CD14-positive monocyte (primary cell): Measurements from ENCODE around the gene KHDC4. TPM values are rescaled to one million over a fixed set of nuclear protein-coding genes. Genes with fewer than 3 reads are reported as not detected.

Source experiments
- DNase-seq, 3 donors: peaks; one replicate each; pipeline ENCODE4 v3.0.0-alpha.2; 2011 to 2022
- H2AFZ ChIP-seq: 2 replicates; pipeline ENCODE4 v1.6.0; 2012; ENCODE audit warnings: mild to moderate bottlenecking, low read depth, low read length, inconsistent platforms; ENCODE audit not compliant: insufficient read depth, poor library complexity, severe bottlenecking
- H3K27ac ChIP-seq, 2 donors: 1 replicate in 1 of 2; 2 replicates in 1 of 2; pipeline ENCODE4 v1.5.1; 2012 to 2013; ENCODE audit warnings: low read length in 2 of 2, control low read depth in 1 of 2, inconsistent platforms in 1 of 2, low read depth in 1 of 2, mild to moderate bottlenecking in 1 of 2
- H3K27me3 ChIP-seq, 2 donors: one replicate each; pipeline versions ENCODE4 v1.6.0 to v1.6.1; 2011 to 2013; ENCODE audit warnings: low read length in 2 of 2; ENCODE audit not compliant: control insufficient read depth in 2 of 2, insufficient read depth in 2 of 2
- H3K36me3 ChIP-seq, 2 donors: replicated peaks in 1 of 2; 1 replicate in 1 of 2; 2 replicates in 1 of 2; pipeline versions ENCODE4 v1.5.1 to v1.6.1; 2012 to 2013; ENCODE audit warnings: low read length in 2 of 2, control low read depth in 1 of 2, inconsistent platforms in 1 of 2, mild to moderate bottlenecking in 1 of 2; ENCODE audit not compliant: insufficient read depth in 2 of 2, control insufficient read depth in 1 of 2
- H3K4me1 ChIP-seq, 2 donors: 1 replicate in 1 of 2; 2 replicates in 1 of 2; pipeline versions ENCODE4 v1.5.1 to v1.6.1; 2012 to 2013; ENCODE audit warnings: low read length in 2 of 2, control low read depth in 1 of 2, inconsistent platforms in 1 of 2, mild to moderate bottlenecking in 1 of 2, moderate library complexity in 1 of 2; ENCODE audit not compliant: insufficient read depth in 2 of 2, control insufficient read depth in 1 of 2
- H3K4me2 ChIP-seq: replicated peaks from 2 replicates; pipeline ENCODE3; 2012; ENCODE audit warnings: low read length, moderate library complexity, mild to moderate bottlenecking; ENCODE audit not compliant: poor library complexity, severe bottlenecking; ENCODE audit errors: extremely low read depth
- H3K4me3 ChIP-seq, 3 experiments: fragments of 200-600 bp in 1 of 3; sonication (generic) in 1 of 3; replicated peaks in 1 of 3; 1 replicate in 2 of 3; 2 replicates in 1 of 3; pipeline ENCODE4 v1.5.1; 2011 to 2013; ENCODE audit warnings: low read length in 3 of 3, mild to moderate bottlenecking in 3 of 3, control low read depth in 2 of 3, low read depth in 2 of 3, inconsistent platforms in 1 of 3, moderate library complexity in 1 of 3
- H3K79me2 ChIP-seq: 2 replicates; pipeline ENCODE4 v1.6.0; 2012; ENCODE audit warnings: mild to moderate bottlenecking, control low read depth, inconsistent platforms, low read length, moderate library complexity; ENCODE audit not compliant: insufficient read depth
- H3K9ac ChIP-seq: 2 replicates; pipeline ENCODE4 v1.6.0; 2017; ENCODE audit warnings: low read length, mild to moderate bottlenecking; ENCODE audit not compliant: insufficient read depth, poor library complexity, severe bottlenecking
- H3K9me3 ChIP-seq, 2 donors: replicated peaks in 1 of 2; 1 replicate in 1 of 2; 2 replicates in 1 of 2; pipeline versions ENCODE4 v1.5.1 to v1.6.1; 2012 to 2013; ENCODE audit warnings: low read length in 2 of 2, control low read depth in 1 of 2; ENCODE audit not compliant: control insufficient read depth in 1 of 2, insufficient read depth in 1 of 2
- H4K20me1 ChIP-seq: 2 replicates; pipeline ENCODE4 v1.6.0; 2012; ENCODE audit warnings: mild to moderate bottlenecking, low read length, control low read depth, moderate library complexity; ENCODE audit not compliant: insufficient read depth
- H3K27ac Mint-ChIP-seq, 7 donors: one replicate each; pipeline ENCODE4 v1.8.0; 2020; ENCODE audit warnings: mild to moderate bottlenecking in 7 of 7, mixed read lengths in 7 of 7, moderate library complexity in 6 of 7, inconsistent platforms in 2 of 7
- H3K27me3 Mint-ChIP-seq, 3 donors: one replicate each; pipeline ENCODE4 v1.8.0; 2021 to 2022; ENCODE audit warnings: low read depth in 3 of 3, mild to moderate bottlenecking in 3 of 3, mixed read lengths in 3 of 3, moderate library complexity in 3 of 3, inconsistent platforms in 1 of 3
- H3K36me3 Mint-ChIP-seq, 2 donors: one replicate each; pipeline ENCODE4 v1.8.0; 2020; ENCODE audit warnings: mixed read lengths in 2 of 2, inconsistent platforms in 1 of 2, mild to moderate bottlenecking in 1 of 2
- H3K4me1 Mint-ChIP-seq: one replicate; pipeline ENCODE4 v1.8.0; 2020; ENCODE audit warnings: mild to moderate bottlenecking, mixed read lengths
- H3K4me3 Mint-ChIP-seq, 2 donors: one replicate each; pipeline ENCODE4 v1.8.0; 2020; ENCODE audit warnings: mild to moderate bottlenecking in 2 of 2, mixed read lengths in 2 of 2, moderate library complexity in 1 of 2
- H3K9me3 Mint-ChIP-seq, 7 donors: one replicate each; pipeline ENCODE4 v1.8.0; 2020 to 2022; ENCODE audit warnings: mixed read lengths in 7 of 7, mild to moderate bottlenecking in 6 of 7, moderate library complexity in 6 of 7, inconsistent platforms in 2 of 7
- CTCF ChIP-seq: fragments of 200-600 bp; IDR thresholded peaks from one replicate; pipeline ENCODE4 v1.8.0; 2022; ENCODE audit warnings: antibody characterized with exemption, mild to moderate bottlenecking
- WGBS: methylation state at CpG from one replicate; pipeline ENCODE4 v1.1.5; 2013; ENCODE audit warnings: missing lambda C conversion rate; ENCODE audit not compliant: insufficient coverage; 5-methylcytosine and 5-hydroxymethylcytosine counted together
- intact Hi-C, 2 donors: fragments of 100-400 bp; cut with micrococcal nuclease; formaldehyde crosslinking; loops; one replicate each; pipeline versions ENCODE4 v1.15.0 to v1.15.1; 2023
- polyA plus RNA-seq, 3 donors: library from polyadenylated mRNA; depleted of rRNA in 1 of 3; unstranded in 2 of 3; stranded (reverse) in 1 of 3; fragments of 300-500 nt in 2 of 3; fragments of >200 nt in 1 of 3; fragmentation: Illumina TruSeq in 2 of 3; gene quantifications; 1 replicate in 2 of 3; 2 replicates in 1 of 3; pipeline ENCODE4 v1.2.3, GENCODE V29; 2012 to 2021

Gene KHDC4
- polyA plus RNA-seq, 3 donors, result 3.4 to 22.0 (median 3.5) TPM

GRCh38 chr1:155952505-155952890 lies 18.3 kb upstream of the KHDC4 start:
- Mint-ChIP-seq H3K36me3 (peaks cover 79 to 95% of the 10 kb centered on the region in 2 donors), H3K9me3 (peaks cover 0 to 7% (median 0%) of the 10 kb centered on the region in 7 donors), H3K27ac (peak overlapping the region in 4 of 7 donors; percentile 7 to 75 (median 30)), H3K27me3 (peaks cover 0 to 1% (median 0%) of the 10 kb centered on the region in 3 donors), H3K4me1 (peaks cover 19% of the 10 kb centered on the region), H3K4me3 (no peak overlapping the region)
- Histone ChIP-seq H3K27me3 (no peaks in the 10 kb centered on the region), H3K4me3 (no peak overlapping the region), H3K4me2 (no peak overlapping the region), H3K36me3 (peaks cover 96 to 98% of the 10 kb centered on the region in 2 donors), H4K20me1 (peaks cover 86% of the 10 kb centered on the region), H3K9ac (no peak overlapping the region), H3K4me1 (peaks cover 24 to 47% of the 10 kb centered on the region in 2 donors), H3K9me3 (no peaks in the 10 kb centered on the region), H3K79me2 (peaks cover 82% of the 10 kb centered on the region), H2AFZ (no peak overlapping the region), H3K27ac (peak overlapping the region; percentile 36 to 74)
- TF ChIP-seq CTCF, result no peak
- intact Hi-C loops, result no loop called here
- DNase-seq, result no peak
- WGBS, result 93% methylated on average over 12 of the region's 13 CpGs

GRCh38 chr1:155951753-155952504 lies 17.7 kb upstream of the KHDC4 start:
- Histone ChIP-seq H3K4me3 (no peak overlapping the region), H3K27me3 (no peaks in the 10 kb centered on the region), H4K20me1 (peaks cover 82% of the 10 kb centered on the region), H3K79me2 (peaks cover 77% of the 10 kb centered on the region), H3K4me1 (peaks cover 30 to 53% of the 10 kb centered on the region in 2 donors), H2AFZ (no peak overlapping the region), H3K9ac (no peak overlapping the region), H3K9me3 (no peaks in the 10 kb centered on the region), H3K4me2 (no peak overlapping the region), H3K36me3 (peaks cover 96 to 98% of the 10 kb centered on the region in 2 donors), H3K27ac (peak overlapping the region; percentile 36 to 74)
- H3K4me1 Mint-ChIP-seq, result peaks cover 25% of the 10 kb centered on the region
- intact Hi-C loops, result no loop called here
- H3K36me3 Mint-ChIP-seq, result peaks cover 79 to 95% of the 10 kb centered on the region in 2 donors
- no peak overlapping the region for H3K4me3 Mint-ChIP-seq
- H3K9me3 Mint-ChIP-seq, result peaks cover 0 to 7% (median 0%) of the 10 kb centered on the region in 7 donors
- H3K27ac Mint-ChIP-seq, result peak overlapping the region in 6 of 7 donors; percentile 7 to 81 (median 70)
- DNase-seq, result no peak
- peaks cover 0 to 1% (median 0%) of the 10 kb centered on the region in 3 donors for H3K27me3 Mint-ChIP-seq
- TF ChIP-seq CTCF, result no peak
- 87% methylated on average over 3 of the region's 6 CpGs for WGBS
